Stomach (tissue), 9 donors: Measurements from ENCODE around the gene CPT1B. TPM values are rescaled to one million over a fixed set of nuclear protein-coding genes. Genes with fewer than 3 reads are reported as not detected.

ENCODE experiments used
- DNase-seq, 2 donors: peaks; one replicate each; pipeline versions ENCODE4 v3.0.0 to v3.0.0-alpha.2; 2013 to 2019
- H3K27ac ChIP-seq, 5 donors: fragments of 200-600 bp in 4 of 5; sonication (generic) in 4 of 5; one replicate each; pipeline ENCODE4 v1.5.1; 2013 to 2019; ENCODE audit warnings: mild to moderate bottlenecking in 1 of 5, moderate library complexity in 1 of 5
- H3K27me3 ChIP-seq, 3 donors: fragments of 200-600 bp; sonication (generic); one replicate each; pipeline ENCODE4 v1.5.1; 2017 to 2019; ENCODE audit warnings: mixed run types in 1 of 3
- H3K36me3 ChIP-seq, 4 donors: fragments of 200-600 bp; sonication (generic); 1 replicate in 3 of 4; 2 replicates in 1 of 4; pipeline ENCODE4 v1.5.1; 2016 to 2019
- H3K4me1 ChIP-seq, 4 donors: fragments of 200-600 bp; sonication (generic); one replicate each; pipeline ENCODE4 v1.5.1; 2016 to 2019
- H3K4me3 ChIP-seq, 4 donors: fragments of 200-600 bp; sonication (generic) in 3 of 4; one replicate each; pipeline ENCODE4 v1.5.1; 2016 to 2019; ENCODE audit warnings: mild to moderate bottlenecking in 1 of 4
- H3K9me3 ChIP-seq, 4 donors: fragments of 200-600 bp; sonication (generic); one replicate each; pipeline ENCODE4 v1.5.1; 2016 to 2019
- CTCF ChIP-seq, 7 experiments: fragments of 450-650 bp in 4 of 7; fragments of 200-600 bp in 3 of 7; sonication (generic) in 3 of 7; IDR thresholded peaks; one replicate each; pipeline ENCODE4 v1.5.1; 2016 to 2019; ENCODE audit warnings: antibody characterized with exemption in 7 of 7, control low read depth in 2 of 7, mild to moderate bottlenecking in 1 of 7
- EP300 ChIP-seq: sonication (generic); formaldehyde crosslinking; IDR thresholded peaks from one replicate; pipeline ENCODE4 v1.6.1; 2017; ENCODE audit warnings: antibody characterized with exemption
- POLR2A ChIP-seq, 4 donors: fragments of 450-650 bp; IDR thresholded peaks; one replicate each; pipeline ENCODE4 v1.6.1; 2016; ENCODE audit warnings: antibody characterized with exemption in 4 of 4, control low read depth in 2 of 4, mild to moderate bottlenecking in 1 of 4, moderate library complexity in 1 of 4
- POLR2AphosphoS5 ChIP-seq, 3 donors: sonication (generic); formaldehyde crosslinking; IDR thresholded peaks; one replicate each; pipeline ENCODE4 v1.6.1; 2016; ENCODE audit warnings: antibody characterized with exemption in 3 of 3
- WGBS, 5 donors: extraction: QIAGEN DNeasy Blood & Tissue Kit in 3 of 5; methylation state at CpG; one replicate each; pipeline versions ENCODE4 v1.1.5 to v1.1.7; 2013 to 2018; 5-methylcytosine and 5-hydroxymethylcytosine counted together
- intact Hi-C: fragments of 100-400 bp; cut with DNase I; formaldehyde crosslinking; loops from one replicate; pipeline ENCODE4 v1.15.1; 2023; ENCODE audit warnings: low total_unique reads
- polyA plus RNA-seq, 3 donors: library from polyadenylated mRNA; stranded (reverse); fragments of 200-250 nt; gene quantifications; one replicate each; pipeline ENCODE4 v1.2.3, GENCODE V29; 2013
- total RNA-seq, 5 donors: library from RNA; depleted of rRNA; stranded (reverse); fragments of >200 nt; gene quantifications; one replicate each; pipeline versions ENCODE4 v1.1.0 to v1.2.3, GENCODE V29; 2014 to 2016
- donor health status: healthy with polysubstance abuse.
- donor health status: Bipolar disorder and iron deficiency.
- donor health status: healthy.

The CPT1B gene
- total and polyA plus RNA-seq, 8 donors = 6.6 to 164 (median 21.0) TPM

- 55 to 69% (median 59%) methylated on average over 19 of the region's 19 CpGs for WGBS, 5 donors
- no peak for TF ChIP-seq POLR2AphosphoS5 (IDR thresholded peaks at IDR 0.05)
- no peak for TF ChIP-seq CTCF (IDR thresholded peaks at IDR 0.05)
- TF ChIP-seq POLR2A (IDR thresholded peaks at IDR 0.05) = no peak
- no peak for TF ChIP-seq EP300
- intact Hi-C loops = no loop called here
- no peaks in the 10 kb centered on the region for H3K36me3 ChIP-seq
- peak overlapping the region in 4 of 5 donors; percentile 92 to 98 (median 94) for H3K27ac ChIP-seq
- H3K9me3 ChIP-seq = no peaks in the 10 kb centered on the region
- peak overlapping the region in 1 of 4 donors; percentile 53 for H3K4me3 ChIP-seq
- H3K27me3 ChIP-seq = peaks cover 0 to 73% (median 0%) of the 10 kb centered on the region in 3 donors
- no peak for DNase-seq
- H3K4me1 ChIP-seq = peaks cover 39 to 71% (median 47%) of the 10 kb centered on the region in 4 donors
Observed at GRCh38 chr22:50532824-50533796, 45.1 kb downstream of the CPT1B start.

GRCh38 chr22:50531962-50532674 lies 46.1 kb downstream of the CPT1B start:
- TF ChIP-seq EP300 = no peak
- TF ChIP-seq CTCF (IDR thresholded peaks at IDR 0.05) = no peak
- TF ChIP-seq POLR2A (IDR thresholded peaks at IDR 0.05) = no peak
- TF ChIP-seq POLR2AphosphoS5 (IDR thresholded peaks at IDR 0.05) = peak in 2 of 3 donors; percentile 72 to 75
- WGBS, 5 donors = 2 to 4% (median 4%) methylated on average over 22 to 56 of the region's 56 CpGs
- Histone ChIP-seq H3K4me3 (peak overlapping the region; percentile 53 to 80 (median 57)), H3K27me3 (peaks cover 0 to 67% (median 0%) of the 10 kb centered on the region in 3 donors), H3K4me1 (peaks cover 43 to 72% (median 53%) of the 10 kb centered on the region in 4 donors), H3K36me3 (no peaks in the 10 kb centered on the region), H3K9me3 (no peaks in the 10 kb centered on the region), H3K27ac (peak overlapping the region; percentile 92 to 98 (median 93))
- peak; percentile 84 to 90 for DNase-seq
- intact Hi-C loops = no loop called here

GRCh38 chr22:50531546-50531961 lies 46.7 kb downstream of the CPT1B start:
- Histone ChIP-seq H3K36me3 (no peaks in the 10 kb centered on the region), H3K9me3 (no peaks in the 10 kb centered on the region), H3K27ac (peak overlapping the region; percentile 92 to 98 (median 93)), H3K4me3 (peak overlapping the region; percentile 53 to 80 (median 57)), H3K27me3 (peaks cover 0 to 67% (median 0%) of the 10 kb centered on the region in 3 donors), H3K4me1 (peaks cover 49 to 78% (median 58%) of the 10 kb centered on the region in 4 donors)
- TF ChIP-seq POLR2AphosphoS5 (IDR thresholded peaks at IDR 0.05) = peak in 1 of 3 donors; percentile 71
- no peak for TF ChIP-seq CTCF (IDR thresholded peaks at IDR 0.05)
- WGBS, 5 donors = 0 to 2% (median 0%) methylated on average over 27 to 44 of the region's 44 CpGs
- intact Hi-C loops = no loop called here
- peak; percentile 74 to 79 for DNase-seq

GRCh38 chr22:50530877-50531545 lies 47.2 kb downstream of the CPT1B start:
- peak overlapping the region; percentile 92 to 98 (median 93) for H3K27ac ChIP-seq
- peak overlapping the region; percentile 53 to 80 (median 57) for H3K4me3 ChIP-seq
- no peaks in the 10 kb centered on the region for H3K36me3 ChIP-seq
- DNase-seq = peak; percentile 91 to 93
- peaks cover 0 to 63% (median 0%) of the 10 kb centered on the region in 3 donors for H3K27me3 ChIP-seq
- 2 to 7% (median 3%) methylated on average over 24 to 53 of the region's 53 CpGs for WGBS, 5 donors
- TF ChIP-seq POLR2A (IDR thresholded peaks at IDR 0.05) (peak in 2 of 4 donors; percentile 36 to 55), CTCF (IDR thresholded peaks at IDR 0.05) (no peak), EP300 (no peak), POLR2AphosphoS5 (IDR thresholded peaks at IDR 0.05) (peak in 2 of 3 donors; percentile 91 to 93)
- no peaks in the 10 kb centered on the region for H3K9me3 ChIP-seq
- H3K4me1 ChIP-seq = peaks cover 54 to 83% (median 64%) of the 10 kb centered on the region in 4 donors
- intact Hi-C loops = no loop called here
